Stimulated activated CD4-positive, alpha-beta T cell treated with anti-CD3 and anti-CD28 coated beads, Interleukin-15, amount 100 ng/mL, for 48 hours (primary cell): ENCODE measurements around the gene TMSB10.

Experiments
- DNase-seq, 2 donors: peaks; one replicate each; pipeline ENCODE4 v3.0.0-alpha.2; 2020; ENCODE audit warnings: low read depth in 2 of 2

TMSB10 gene

DNA sequence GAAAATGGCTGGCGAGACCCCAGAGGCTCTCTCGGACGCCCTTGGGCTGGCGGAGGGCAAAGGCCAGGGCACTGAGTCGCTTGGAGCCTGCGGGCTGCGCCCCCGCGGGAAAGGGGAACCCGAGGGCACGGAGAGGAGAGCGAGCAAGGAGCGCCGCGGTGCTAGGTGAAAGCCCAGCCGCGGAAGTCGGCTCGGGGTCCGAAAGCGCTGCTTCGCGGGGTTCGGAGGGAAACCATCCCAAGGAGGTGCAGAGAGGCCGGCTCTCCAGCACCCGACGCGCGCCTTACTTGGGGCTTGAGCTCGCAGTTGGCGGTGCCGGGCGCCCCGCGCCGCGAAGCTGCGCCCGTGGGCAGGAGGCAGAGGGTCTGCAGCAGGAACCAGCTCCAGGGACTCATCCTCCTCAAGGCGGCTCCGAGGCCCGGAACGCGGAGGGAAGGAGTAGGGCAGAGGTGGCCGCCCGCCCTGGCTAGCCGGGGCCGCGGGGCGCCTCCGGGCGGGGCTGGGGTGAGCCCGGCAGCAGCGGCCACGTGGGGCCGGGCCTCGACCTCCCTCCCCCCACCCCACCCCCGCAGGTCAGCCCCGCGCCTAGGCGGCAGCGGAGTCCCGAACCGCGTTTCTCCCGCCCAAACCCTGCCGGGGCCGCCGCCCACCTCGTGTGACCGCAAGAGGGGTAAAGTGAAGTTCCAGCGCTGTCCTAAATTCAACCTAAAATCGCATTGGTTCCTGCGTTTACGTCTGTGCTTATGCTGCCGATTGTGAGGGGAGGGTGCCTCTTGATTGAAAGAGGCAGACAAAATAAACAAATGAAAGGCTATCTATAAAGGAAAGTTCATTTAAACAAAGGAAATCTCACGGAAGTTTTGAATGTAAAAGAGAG, 24.6 kb upstream of the TMSB10 start, which contains the start of gene TRABD2A:
TRABD2A (minus strand) TSS at position 440 of the 877 bp plus-strand sequence; CDS start at position 395, 45 bp downstream.
- DNase-seq: peak; percentile 62

DNA sequence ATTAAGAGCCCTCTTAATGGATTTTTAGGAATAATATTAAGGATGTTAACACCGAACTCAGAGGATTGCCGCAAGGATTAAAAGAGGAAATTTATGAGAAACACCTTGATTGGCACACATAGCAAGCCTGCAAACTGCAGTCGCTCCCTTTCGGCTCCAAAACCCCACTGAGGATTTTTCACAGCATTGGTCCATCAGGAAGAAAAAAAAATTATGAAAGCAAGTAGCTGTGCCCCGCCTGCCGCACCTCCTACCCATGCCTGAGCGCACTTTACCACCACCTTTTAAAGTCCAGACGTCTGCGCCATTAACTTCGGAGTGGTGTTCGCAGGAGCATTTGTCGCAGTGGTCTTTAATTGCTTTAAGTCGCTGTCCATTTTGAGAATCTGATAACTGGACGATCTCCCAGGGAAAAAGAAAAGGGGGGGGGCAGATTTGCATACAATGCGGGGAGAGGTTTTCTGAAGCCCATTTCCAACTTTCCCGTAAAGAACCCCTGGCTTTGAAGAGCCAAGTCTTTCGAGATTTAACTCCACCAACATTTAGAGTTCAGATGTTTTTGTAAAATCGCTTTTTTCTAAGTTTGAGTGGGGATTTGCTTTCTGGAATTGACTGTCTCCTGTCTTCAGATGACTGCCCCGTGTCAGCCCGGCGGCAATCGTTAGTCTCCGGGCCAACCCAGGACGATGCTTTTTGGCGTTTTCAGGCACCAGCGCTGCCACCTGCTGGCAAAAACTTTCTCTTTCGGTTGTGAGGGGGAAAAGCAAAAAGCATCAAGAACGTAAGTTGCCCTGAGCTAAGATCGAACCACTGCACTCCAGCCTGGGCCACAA, 23.7 kb upstream of the TMSB10 start:
- DNase-seq: peak; percentile 84 to 86

DNA sequence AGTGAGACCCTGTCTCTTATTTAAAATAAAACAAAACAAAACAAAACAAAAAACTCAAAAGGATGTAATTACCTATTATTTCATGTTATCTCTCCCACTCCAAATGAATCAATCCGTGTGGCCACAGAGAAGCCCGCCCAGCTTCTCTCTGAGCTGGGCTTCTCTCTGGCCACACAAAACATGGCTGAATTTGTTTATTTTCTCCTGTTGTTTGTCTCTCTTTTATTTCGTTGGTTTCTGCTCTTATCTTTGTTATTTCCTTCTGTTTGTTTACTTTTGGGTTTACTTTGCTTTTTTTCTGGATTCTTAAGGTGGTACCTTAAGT, 23.1 kb upstream of the TMSB10 start:
- DNase-seq: no peak

DNA sequence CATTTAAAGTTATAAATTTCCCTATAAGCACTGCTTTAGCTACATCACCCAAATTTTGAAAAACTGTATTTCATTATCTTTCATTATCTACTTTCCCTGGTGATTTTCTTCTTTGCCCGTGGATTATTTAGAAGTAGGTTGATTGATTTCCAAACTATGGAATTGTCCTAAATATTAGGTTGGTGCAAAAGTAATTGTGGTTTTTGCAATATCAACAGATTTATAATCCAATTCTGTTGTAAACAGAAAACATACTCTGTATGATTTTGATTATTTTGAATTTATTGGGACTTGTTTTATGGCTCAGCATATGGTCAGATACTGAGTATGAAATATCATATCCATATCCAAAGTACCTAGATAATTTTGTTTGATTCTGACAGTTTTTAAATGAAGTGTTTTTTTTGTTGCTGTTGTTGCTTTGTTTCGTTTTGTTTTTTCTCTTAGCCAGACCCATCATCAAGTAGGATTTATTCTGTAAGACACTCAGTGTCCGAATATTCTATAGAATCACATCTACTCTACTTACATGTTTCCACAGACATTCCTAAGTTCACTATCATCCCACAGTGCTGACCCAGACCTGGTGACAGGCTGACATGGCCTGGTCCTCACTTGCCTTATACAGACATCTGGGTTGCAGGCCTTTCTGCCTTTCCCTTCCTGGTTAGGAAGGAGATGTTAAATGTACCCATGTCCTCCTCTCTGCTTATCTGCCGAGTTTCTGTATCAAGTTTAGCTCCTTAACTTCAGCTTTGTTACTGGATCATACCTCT, 22.5 kb upstream of the TMSB10 start:
- no peak for DNase-seq

DNA sequence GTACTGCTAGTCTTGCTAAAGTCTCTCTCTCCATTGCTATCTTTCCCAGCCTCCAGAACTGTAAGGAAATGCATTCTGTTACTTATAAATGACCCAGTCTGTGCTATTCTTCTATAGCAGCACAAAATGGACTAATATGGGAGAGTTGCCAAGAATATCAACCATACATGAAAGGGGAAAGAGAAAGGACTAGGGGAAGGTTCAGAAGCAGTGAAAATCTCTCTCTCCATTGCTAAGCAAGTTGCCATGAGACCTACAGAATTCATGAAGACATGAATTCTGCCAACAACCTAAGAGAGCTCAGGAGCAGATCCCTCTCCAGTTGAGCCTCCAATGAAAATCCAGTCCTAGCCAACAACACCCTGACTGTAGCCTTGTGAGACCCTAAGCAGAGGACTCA, 21.0 kb upstream of the TMSB10 start:
- no peak for DNase-seq

DNA sequence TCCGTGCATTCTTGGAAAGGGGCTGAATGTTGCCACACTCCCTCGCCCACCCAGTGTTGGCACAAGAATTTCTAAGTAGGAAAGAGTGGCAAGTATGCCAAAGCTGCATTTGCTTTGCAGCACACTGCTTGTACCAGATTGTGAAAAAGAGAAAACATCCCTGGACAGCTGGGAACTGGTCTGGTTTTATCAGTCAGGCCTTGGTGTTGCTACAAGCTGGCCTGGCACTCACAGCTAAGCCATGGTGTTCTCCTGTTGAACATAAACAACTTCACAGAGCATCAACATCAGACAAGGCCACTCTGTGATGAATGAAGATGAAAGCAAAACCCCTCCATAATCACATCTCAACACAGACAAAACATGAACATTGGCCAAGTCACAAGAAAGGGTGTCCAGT, 20.3 kb upstream of the TMSB10 start:
- DNase-seq: no peak

DNA sequence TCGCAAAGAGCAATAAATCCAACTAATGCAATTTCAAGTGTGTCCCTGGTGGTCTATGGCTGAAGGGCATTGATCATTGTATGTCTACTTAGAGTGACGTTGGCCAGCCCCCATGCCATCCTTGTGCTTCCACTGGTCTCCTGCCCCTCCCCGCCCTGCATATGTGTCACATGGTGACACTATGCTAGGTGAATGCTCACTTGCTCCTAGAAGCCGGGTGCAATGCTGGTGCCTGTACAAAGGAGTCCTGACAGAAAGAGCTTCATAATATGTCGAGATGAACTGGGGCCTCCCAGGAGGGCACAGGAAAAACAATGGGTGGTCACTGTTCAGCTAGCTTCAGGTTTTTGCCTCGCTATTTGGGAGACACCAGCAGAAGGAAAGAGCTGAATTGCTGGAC, 18.7 kb upstream of the TMSB10 start:
- no peak for DNase-seq

DNA sequence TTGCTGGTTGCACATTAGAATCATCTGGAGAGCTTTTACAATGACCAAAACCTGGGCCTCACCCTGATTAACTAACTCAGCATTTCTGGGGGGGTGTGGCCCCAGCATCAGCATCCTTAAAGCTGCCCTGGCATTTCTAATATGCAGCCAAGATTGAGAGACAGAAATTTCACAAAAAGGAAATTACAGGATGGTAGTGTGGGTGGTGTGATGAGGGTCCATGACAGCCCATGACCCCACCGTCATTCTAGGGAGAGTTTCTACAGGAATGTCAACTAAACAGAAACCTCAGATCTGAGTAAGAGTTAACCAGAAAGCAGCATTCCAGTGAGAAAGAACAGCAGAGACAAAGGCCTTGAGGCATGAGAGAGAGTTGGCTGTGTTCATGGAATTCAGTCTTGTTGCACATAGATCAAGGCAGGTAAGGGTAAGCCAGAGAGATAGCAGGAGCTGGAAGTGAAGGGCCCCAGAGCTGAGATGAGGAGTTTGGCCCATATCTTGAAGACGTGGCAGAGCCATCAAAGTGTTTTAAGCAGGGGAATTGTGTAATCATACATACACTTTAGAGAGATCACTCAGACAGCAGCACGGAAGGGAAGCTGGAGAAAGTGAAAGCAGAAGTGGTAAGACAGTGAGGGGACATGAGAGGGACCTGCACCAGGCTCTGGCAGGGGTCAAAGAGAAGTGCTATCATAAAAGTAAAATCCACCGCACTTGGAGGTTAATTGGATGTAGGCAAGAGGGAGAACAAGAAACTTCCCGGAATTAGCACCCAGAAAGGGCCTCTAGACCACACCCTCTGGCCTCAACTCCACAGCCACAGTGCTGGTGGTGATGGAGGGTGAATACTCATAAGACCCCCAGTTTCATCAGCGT, 16.8 kb upstream of the TMSB10 start:
- DNase-seq: no peak

DNA sequence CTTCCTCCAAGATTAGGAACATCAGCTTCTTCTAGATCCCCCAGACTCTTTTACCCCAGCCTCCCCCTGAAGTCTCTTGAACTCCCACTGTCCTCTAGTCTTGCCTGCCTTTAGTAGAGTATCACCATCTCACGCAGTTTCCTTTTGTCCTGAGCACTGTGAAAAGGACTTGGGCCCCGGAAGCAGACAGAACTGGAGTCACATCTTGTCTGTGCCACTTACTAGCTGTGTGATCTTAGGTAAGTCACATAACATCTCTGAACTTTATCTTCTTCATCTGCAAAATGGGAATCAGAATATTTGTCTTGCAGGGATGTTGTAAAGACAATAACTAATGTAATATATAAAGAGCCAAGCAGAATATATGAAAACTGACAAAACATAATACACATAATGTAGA, 16.1 kb upstream of the TMSB10 start:
- no peak for DNase-seq

DNA sequence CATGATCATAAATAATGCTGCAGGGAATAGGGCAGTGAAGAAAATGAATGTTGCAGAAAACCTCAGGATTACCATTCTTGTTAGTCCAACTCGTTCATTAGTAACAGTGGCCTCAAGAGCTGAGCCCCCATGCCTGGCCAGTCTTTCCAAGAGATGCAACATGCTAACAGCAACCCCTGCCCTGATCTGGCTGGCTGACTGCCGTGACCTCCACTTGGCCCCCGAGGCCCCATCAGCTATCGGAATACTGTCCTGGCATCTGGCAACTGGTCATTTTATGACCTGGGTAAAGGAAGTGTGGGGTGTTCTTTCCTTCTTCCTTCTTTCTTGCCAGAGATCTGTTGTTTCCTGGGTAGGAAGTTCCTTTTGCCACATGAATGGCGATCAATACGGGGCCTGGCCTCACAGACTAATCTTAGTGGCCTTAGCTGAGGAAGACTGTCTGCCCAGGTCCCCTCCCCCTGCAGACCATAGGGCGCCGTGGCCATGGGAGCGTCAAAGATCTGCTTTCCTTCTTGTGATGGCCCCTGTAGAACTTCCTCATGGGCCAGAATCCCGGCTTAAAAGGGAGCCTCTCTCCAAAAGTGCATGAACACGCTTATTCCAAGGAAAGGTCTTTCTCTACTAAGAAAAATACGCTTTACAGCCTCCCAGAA, 14.0 kb upstream of the TMSB10 start:
- DNase-seq: no peak

DNA sequence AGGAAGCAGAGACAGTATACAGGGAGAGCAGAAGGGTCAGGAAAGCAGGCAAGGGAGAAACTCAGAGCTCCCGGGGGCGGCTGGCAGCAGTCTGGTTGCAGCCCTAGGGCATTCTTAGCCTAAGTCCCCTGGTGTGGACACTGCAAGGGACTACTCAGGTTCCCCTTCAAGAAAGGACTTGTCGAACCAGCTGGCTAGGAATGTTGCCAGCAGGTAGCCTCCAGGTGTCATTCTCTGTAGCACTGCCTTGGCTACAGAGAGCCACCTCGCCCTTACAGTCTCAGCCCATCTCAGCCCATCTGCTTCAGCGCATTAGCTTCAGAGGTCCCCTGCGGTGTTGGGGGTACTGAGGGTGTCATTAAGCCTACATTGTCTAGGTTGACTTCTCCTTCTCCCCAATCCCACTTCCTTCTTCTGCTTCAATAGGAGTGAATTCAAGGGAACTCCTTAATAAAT, 11.3 kb upstream of the TMSB10 start:
- DNase-seq: no peak

DNA sequence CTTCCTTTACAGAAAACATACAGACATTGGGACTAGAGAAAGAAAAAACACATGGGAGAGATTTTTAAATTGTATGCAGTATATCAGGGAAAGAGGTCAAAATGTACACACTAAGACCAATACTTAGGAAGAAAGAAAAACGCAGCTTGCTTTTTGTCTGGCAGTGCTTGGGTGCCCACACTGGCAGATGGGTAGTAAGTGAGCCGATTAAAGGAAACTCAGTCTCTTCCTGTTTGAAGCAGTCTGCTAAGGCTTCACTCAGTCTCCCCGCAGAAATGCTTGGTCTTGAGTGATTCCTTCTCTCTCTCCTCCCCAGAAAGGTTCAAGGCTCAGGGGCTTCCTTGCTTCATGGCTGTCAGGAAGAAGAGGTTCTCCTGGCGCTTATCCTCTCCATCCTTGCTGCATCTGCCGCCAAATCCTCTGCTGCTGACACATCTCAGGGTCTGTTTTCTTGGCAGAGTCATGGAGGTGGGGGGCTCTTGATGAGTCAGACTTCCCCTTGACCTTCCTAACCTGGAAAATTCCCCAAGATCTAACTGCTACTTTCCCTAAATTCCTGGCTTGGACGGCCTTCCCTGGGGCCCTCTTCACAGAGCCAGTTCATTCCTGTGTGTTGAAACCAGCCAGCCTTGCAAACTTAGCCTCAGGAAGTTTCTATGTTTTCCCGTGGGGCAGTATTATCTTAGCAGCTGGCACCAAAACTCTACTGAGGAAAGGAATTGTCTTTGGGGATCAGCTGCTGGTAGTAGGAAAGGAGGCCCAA, 10.5 kb upstream of the TMSB10 start:
- DNase-seq: no peak

DNA sequence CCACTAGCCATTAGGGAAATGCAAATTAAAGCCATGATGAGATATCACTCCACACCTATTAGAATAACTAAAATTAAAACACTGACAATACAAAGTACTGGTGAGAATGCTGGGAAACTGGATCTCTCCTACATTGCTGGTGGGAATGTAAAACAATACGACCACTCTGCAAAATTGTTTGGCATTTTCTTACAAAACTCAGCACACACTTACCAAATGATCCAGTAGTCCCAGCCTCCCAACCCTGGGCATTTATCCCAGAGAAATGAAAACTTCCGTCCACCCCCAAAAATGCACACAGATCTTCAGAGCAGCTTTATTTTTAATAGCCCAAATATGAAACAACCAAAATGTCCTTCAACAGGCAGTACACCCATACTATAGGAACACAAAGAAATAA, 8.9 kb upstream of the TMSB10 start:
- DNase-seq: no peak

DNA sequence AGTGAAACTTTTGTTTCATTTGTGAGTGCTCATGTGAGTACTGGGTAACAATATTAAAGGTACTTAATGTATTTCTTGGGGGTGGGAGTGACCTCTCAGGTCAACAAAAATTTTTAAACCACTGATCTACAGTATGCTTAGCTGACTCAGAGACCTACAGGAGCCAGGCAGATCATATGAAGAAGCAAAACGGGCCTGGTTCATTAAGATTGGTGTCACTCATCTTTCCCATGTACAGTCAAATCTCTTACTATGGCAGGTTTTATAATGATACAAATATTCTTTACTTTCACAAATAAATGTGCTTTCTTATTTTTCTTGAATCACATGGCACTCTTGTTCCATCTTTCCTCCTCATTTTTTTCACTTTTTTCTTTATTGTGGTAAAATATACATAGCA, 7.7 kb upstream of the TMSB10 start:
- DNase-seq: no peak

DNA sequence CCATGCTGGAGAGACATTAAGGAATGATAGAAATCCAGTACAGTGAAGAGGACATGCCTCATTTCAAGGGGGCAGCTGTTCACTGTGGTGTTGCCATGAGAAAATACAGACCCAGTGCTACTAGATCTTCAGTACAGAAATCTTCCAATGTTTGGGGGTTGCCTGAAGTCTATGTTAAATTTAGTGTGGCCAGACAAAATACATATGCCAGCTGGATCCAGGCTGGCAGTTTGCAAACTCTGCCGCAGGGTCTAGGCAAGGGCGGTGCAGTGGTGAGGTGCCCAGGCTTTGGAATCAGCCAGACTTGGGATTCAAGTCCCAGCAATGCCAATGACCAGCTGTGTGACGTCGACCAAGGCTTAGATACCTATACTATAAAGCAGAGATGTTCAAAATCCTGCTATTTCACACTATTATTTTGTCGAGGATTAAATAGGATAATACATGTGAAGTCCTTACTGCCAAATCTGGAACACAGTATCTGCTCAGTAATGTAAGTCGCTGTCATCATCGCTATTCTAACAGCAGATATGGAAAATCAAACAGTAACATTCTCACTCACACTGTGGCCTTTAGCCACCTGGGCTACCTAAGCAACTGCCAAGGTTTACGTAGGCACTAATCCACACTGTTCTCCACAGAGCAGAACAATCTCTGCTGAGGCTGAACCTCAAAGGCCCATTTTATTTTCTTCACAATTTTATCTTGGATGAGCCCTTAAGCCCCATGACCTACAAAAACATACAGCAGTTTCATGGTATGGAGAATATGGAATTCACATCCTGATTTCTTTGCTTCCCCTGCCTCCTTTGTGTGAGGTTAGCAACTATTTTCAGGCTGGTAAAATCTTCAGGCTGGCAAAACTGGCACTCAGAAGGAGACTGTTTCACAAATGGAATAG, 5.9 kb upstream of the TMSB10 start:
- no peak for DNase-seq

DNA sequence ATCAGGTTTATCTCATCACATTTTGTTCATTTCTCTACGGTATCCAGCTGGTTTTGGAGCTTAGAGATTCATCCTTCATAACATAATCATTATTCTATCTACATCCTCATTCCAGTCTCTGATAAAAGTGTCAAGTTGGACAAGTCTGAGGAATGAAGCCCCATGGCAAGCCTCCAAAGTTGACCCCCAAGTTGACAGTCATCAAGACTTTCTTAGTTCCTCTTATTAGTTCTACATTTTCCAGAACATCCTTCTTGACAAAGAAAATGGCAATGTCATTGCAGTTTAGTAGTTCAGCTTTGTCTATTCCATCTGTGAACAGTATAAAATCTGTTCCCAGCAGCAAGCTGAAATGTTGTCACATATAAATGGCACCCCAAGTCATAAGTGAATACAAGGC, 4.5 kb upstream of the TMSB10 start:
- DNase-seq: no peak

DNA sequence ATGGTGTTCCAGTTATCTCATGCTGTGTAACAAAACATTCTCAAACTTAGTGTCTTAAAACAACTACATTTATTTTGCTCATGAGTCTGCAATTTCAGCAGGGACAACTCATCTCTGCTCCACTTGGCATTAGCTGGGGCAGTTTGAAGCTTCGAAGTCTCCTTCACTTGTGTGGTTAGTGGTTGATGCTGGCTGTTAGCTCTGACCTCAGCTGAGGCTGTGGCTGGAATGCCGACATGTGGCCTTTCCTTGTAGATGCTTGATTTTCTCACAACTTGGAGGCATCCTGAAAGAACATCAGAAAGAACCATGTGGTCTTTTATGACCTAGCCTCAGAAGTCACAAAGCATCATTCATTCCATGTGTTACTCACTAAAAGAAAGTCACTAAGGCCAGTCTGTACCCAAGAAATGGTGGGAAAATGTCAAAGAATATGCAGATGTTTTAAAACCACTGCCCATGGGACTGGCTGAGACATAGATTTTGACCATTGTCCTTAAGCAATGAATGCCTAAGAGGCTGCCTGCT, 3.8 kb upstream of the TMSB10 start:
- DNase-seq: no peak

DNA sequence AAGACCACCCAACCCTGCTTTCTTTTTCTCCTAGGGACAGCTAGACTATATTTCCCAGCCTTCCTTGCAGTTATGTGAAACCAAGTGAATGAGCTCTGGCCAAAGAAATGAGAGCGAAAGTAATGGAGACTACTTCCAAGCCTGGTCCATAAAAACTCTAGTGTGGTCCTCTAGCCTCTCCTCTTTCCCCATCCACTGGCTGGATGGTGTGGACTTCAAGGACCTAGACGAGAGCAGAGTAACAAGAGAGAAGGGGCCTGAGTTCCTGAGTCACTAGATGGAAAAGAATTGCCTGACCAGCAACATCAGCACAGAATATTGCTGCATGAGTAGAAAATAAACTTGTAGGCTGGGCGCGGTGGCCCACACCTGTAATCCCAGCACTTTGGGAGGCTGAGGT, 2.9 kb upstream of the TMSB10 start:
- DNase-seq: no peak

DNA sequence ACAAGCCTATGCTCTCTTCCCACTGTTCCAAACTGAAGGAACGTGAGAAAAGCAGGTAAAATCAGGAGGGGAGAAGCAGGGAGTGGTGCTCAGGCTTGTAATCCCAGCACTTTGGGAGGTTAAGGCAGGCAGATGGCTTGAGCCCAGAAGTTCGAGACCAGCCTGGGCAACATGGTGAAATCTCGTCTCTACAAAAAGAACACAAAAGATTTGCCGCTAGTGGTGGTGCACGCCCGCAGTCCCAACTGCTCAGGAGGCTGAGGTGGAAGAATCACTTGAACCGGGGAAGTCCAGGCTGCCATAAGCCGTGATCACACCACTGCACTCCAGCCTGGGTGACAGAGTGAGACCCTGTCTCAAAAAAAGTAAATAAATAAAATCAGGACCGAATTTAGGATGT, 1.3 kb upstream of the TMSB10 start:
- no peak for DNase-seq
